ENCODE data around the gene RNF150.

The RNF150 gene

DNA sequence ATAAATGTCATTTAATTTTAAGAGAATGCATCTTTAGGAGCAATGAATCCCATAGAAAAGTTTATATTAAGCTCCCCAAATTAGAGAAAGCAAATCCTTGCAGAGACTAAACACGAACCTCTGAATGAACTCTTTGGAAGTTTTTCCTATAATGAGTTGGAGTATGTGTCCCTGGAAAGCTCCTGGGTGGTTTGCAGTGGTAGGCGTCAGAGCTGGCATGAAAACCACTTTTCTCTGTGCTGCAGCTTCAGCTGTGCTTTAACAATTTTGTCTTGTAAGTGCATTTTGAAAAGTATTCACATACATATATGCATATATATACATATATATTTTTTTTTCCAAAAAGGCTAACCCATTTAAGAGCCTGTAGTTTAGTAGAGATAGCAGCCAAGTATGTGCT lies 228.4 kb downstream of the RNF150 start:
- no peak for FAIRE-seq

GRCh38 chr4:140903522-140904475 lies 229.5 kb downstream of the RNF150 start:
- no peak for FAIRE-seq

- no peak for FAIRE-seq
Measured at GRCh38 chr4:140901736-140902336, 231.4 kb downstream of the RNF150 start.

GRCh38 chr4:140893939-140894338 lies 239.3 kb downstream of the RNF150 start:
- peak; percentile 100 for FAIRE-seq

- FAIRE-seq, result no peak
Measured at GRCh38 chr4:140888054-140888453, 245.2 kb downstream of the RNF150 start.

- FAIRE-seq, result no peak
Measured at GRCh38 chr4:140887467-140887866, 245.8 kb downstream of the RNF150 start.

DNA sequence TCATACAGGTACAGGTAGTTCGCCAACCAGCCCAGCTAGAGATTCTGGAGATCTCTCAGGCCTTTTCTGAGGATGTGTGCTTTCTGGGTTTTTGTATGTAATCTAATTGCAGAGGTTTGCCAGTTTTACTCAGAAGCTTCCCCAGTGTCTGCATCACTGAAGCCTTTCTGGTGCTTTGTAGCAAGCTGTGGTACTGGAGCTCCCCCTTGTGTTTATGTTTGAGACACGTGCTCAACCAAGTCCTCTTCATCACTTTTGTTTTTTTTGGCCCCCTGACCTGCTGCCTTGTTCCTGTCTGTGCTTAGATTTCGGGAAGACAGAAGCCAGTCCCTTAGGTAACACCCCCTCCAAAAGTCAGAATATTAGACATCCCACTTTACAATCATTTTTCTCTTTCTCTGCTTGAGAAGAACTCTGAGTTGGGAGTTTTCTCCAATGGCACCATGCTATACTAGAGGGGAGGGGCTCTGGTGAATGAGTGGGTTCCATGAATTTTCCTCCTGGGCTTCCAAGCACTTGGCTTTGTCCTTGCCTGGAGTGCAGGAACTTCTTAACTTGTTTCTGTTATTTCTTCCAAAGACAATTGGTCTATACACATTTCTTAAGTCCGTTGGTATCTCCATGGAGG lies 248.7 kb downstream of the RNF150 start:
- no peak for FAIRE-seq

DNA sequence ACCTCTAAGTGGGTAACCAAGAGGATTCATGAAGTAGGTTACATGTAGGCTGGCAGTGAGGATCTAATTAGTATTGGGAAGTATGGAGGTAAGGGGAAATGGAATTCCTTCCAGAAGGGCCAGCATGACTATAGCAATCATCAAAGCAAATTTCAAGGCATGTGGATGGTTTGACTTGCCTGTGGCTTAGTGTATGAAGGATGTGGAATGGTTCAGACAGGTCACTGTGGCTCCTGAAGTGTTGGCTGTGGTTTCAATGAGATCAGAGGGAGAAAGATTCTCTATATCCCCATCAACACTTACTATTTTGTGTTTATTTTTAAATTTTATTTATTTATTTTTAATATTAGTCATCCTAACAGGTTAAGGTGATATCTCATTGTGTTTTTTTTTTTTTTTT lies 255.5 kb downstream of the RNF150 start:
- FAIRE-seq, result no peak

DNA sequence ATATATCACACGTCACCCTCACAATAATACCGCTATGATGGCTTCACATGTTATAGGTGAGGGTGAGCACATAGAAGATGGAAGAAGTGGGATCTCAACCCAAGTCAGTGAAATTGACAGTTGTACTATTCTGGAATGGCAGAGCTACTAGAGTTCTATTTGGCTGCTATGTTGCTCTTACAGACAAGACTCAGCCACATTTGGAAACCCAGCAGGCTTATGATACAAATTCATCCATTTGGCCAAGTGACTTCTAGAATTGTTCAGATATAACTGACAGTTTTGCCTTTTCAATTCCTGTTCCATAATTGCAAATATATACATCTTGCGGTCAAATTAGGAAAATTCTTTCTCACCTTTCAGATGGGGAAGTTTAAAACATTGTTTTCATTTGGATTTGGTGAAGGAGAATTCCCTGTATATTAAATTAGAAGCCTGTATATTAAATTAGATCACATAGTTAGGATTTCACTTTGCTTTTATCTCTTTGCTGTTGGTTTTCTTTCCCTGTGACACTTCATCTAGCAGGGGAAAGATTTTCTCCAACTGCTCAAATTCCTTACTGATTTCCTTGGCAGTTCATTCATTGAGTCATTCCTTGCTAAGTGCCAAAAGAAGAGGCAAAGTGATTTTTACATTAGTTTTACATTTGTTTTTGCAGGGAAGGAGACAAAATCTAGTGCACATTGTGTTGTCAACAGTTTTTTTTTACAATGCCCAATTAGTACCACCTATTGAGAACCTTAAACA lies 256.5 kb downstream of the RNF150 start:
- no peak for FAIRE-seq

GRCh38 chr4:140875746-140876452 lies 257.4 kb downstream of the RNF150 start:
- FAIRE-seq, result peak; percentile 92

GRCh38 chr4:140874056-140874455 lies 259.2 kb downstream of the RNF150 start:
- no peak for FAIRE-seq

- no peak for FAIRE-seq
Measured at GRCh38 chr4:140871368-140871767, 261.9 kb downstream of the RNF150 start.

- FAIRE-seq, result no peak
Measured at GRCh38 chr4:140870427-140870826, 262.8 kb downstream of the RNF150 start.

DNA sequence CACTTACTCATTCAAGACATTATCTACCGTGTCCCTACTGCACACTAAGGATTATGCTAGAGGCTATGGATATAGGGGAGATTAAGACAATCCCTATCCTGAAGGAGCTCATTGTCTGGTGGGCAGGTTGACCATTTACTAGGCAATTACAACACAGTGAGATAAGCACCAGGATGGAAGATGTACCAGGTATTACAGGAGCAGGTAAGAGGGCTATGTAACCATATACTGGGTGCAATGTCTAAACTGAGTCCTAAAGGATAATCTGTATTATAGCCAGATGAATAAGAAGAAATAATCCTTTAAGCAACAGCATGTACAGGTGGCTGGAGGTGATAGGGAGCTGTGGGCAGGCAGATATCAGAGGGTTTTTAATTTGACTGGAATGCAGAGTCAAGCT lies 263.8 kb downstream of the RNF150 start:
- no peak for FAIRE-seq

DNA sequence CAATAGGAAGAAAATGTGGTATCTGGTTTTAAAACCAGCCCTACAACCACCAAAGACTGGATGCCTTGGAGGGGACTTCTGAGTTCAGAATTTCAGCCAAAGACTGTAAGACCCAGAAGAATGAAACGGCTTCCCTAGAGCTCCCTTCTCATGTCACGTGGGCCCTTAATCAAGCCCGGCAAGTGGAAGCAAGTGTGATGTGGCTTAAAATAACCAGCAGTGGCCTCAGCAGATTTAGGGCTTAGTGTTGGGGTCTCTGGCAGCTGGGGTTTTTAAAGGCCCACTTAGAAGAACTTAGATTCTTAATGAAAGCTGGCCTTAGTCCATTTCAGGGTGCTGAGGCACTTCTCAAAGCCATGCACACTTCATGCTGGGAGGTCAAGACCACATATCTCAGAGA lies 265.9 kb downstream of the RNF150 start:
- no peak for FAIRE-seq

DNA sequence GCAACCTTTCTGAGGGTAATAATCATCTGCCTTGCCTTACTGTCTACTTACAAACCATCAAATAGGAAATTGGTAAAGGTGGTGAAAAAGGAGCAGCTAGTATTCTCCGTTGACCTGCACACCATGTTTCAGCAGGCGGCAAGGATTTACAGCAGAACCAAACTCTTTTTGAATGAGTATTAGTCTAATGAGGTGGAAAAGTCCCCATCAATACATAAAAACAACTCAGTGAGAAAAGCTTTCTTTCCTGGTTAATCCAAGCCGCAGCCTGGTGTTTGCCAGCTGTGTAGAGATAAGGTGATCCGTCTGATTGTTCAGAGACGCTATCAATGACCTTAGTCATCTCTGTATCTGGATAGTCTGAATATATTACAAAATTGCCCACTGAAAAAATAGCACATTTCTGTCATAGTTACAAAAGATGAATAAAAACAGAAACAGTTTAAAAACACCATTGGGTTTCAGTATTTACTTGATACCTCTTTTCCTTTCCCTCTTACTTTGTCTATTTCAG lies 266.7 kb downstream of the RNF150 start:
- no peak for FAIRE-seq

DNA sequence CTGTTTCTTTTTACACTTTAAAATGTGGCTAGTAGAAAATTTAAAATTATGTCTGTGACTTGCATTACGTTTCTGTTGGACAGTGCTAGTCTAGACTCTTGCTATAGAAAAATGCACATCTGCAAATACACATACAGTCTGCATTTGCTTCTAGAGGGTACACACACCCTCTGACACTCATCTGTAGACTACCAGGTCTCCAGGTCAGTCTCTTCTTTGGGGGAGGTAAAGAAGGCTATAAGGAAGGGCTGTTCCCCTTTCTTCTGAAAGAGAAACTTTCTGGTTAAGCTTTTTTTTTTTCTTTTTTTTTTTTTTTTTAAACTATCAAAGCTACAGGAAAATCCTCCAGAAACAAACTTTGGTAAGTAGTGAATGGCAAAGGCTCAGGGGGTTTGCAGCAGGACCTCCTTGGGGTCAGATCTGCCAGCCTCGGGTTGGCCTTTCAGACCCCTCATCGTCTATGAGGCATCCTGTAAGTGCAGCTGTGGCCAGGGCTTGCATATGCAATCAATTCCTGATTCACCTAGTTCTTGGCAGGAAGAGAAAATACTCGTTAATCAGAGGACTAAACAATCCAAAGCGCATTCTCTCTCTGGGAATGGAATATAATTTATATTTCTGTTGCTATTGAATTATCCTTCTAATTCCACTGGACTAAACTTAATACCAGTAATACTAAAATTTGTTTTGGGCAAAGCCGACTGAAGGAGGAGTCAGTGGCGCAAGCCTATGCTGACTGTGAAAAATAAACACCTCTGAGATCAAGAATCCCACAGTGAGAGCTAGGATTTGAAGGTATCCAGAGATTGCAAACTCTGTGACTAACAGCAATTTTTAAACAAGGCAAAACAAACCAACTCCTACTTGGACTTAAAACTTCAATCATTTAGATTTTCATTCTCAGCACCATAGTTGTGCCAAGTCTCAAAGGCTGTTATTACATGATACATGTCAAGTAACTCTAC lies 267.7 kb downstream of the RNF150 start:
- FAIRE-seq, result no peak

GRCh38 chr4:140863197-140863596 lies 270.1 kb downstream of the RNF150 start:
- no peak for FAIRE-seq

GRCh38 chr4:140862177-140862442 lies 271.2 kb downstream of the RNF150 start:
- FAIRE-seq, result no peak

DNA sequence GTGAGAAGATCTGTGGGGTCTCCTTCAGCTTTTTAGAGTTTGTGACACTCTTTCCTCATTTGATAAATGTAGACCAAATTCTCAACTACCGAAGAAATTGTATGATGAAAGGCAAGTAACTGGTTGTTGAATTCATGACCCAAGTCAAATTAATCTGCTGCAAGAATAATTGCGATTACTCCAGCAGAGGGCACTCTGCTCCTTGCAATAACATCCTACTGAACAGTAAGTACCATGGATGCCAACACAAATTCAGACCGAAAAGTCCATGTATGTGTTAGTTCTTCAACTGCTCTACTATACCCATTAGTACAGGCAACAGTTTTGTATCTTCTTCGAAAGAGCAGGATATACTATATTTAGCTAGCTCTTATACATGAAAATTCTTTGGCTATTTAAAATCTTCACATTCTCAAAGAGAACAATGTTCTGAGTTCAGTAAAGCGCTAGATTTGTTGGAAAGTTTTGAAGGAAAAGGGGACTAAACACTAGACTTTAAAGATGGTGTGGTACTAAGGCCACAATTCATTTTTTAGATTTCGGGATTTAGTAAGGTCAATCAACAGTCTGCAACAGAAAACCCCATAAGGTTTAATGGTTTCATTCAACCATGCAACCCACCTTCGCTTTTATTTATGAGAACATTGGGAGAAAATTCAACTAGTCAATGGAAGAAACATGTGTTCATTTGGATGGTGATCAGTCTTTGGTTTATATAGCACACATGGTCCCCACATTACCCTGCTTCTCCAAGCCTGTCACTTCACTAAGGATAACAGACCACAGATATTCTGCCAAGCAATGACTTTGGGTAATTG lies 271.7 kb downstream of the RNF150 start:
- peak; percentile 86 for FAIRE-seq

All from endometrium (tissue), 2 donors.